ENCODE data around the gene LTBP2.

The LTBP2 gene

DNA sequence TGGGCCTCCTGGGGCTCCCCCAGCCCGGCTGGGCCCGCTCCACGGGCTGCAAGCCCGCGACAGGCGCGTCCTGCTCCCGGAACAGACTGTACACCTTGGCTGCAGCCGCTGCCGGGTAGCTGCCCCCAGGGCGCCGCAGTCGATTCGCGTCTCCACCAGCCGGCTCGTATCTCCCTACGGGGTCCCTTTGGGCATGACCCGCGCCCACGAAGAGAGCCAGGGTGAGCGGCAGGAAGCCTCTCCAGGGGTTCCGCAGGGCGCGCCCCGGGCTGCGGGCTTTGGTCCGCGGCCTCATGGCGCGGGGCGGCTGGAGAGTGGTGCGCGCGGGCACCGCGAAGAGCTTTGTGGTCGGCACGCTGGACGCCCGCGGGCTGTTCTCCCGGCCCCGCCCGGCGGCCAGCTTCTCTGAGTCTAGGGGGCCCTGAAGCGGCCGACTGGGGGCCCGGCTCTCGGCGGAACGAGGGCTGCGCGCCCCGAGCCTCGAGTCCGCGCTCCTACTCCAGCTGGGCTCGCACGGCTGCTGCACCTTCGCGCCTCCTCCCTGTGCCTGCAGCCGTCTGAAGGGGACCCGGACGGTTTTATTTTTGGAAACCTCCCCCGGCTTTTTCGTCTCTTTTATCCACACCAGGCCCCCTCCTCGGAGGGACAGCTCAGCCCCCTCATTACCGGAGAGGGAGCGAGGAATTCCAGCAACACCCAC lies at the start of gene LTBP2:
Gene LTBP2, minus strand, starts transcription at position 588 of the 700 bp plus-strand sequence. Its CDS starts 293 bp downstream, at position 295.
- no peak for DNase-seq (ENCODE audit: insufficient read length, low spot score)
- no peak for TF ChIP-seq POLR2A (IDR thresholded peaks at IDR 0.05; ENCODE audit: low read depth, low read length)
- FAIRE-seq, result no peak

DNA sequence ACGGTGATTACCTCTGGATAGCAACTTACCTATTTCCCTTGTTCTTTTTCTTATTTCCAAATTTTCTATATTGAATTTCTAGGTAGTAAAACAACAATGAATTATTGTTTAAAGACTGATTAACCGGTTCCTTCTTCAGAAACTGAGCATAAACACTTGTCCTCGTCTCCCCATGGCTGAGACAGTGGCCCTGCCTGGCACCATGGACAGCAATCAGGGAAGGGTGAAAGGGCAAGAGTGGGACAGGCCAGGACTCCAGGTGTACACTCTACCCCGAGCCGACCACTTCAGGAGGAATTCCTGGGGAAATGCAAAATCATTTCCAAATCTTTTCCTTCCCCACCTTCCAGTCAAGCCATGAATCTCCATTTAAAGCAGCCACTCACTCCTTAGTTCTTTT lies 48.8 kb upstream of the LTBP2 start:
- FAIRE-seq, result no peak
- no peak for DNase-seq (ENCODE audit: insufficient read length, low spot score)
- no peak for TF ChIP-seq POLR2A (IDR thresholded peaks at IDR 0.05; ENCODE audit: low read depth, low read length)

DNA sequence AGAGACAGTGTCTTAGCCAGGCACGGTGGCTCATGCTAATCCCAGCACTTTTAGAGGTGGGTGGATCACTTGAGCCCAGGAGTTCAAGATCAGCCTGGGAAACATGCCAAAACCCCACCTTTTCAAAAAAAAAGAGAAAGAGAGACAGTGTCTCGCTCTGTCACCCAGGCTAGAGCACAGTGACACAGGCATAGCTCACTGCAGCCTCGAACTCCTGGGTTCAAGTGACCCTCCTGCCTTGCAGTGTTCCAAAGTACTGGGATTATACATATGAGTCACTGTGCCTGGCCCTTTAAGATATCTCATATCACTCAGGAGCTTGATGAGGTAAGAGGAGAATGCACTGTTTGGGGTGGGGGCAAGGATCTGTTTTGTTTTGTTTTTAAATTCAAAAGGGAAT lies 48.1 kb upstream of the LTBP2 start:
- TF ChIP-seq POLR2A (IDR thresholded peaks at IDR 0.05; ENCODE audit: low read depth, low read length), result no peak
- no peak for FAIRE-seq

DNA sequence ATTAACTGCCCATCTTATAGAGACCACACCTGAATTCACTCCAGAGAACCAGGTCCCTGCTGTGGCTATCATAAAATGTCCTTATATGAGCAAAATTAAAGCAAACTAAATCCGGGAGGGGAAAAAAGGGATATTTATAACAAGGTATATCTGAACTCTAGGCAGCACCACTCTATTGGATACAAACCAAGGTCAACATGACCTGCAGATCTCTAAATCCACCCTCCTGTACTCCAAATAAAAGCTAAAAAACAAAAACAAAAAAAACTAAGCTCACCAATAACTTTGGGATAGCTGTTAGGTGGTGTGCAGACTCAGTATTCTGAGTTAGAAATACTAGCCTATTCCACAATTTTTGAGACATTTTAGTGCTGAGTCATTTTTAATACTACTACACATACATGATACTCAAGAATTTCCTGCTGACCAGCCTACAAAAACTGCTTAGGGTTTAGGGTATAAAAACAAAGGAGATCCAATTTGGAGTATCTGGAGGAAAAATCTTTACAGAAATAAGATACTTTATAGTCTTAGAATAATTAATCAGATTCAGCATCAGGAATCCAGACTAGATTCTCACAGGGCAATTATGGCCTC lies 46.6 kb upstream of the LTBP2 start:
- DNase-seq (ENCODE audit: insufficient read length, low spot score), result no peak

More for the DNA sequence above, 48.1 kb upstream of the LTBP2 start:
- no peak for DNase-seq (ENCODE audit: insufficient read length, low spot score)

DNA sequence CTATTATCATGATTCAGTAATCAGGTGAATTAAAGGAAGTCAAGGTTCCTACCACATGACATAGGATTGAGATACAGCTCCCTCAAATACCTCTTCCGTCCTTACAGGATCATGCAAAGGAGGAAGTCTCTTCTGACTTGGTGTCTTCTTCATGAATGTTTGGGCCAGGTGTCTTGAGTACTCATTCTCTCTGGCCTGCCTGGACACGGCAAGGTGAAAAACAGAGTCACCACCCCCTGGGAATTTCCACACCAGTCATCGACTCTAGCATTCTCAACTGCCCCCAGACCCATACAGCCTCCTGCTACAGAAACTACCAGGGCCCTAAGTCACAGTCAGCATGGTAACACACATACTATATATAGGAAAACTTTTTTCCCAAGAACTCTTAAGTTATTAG lies 44.9 kb upstream of the LTBP2 start:
- FAIRE-seq (no peak), DNase-seq (ENCODE audit: insufficient read length, low spot score) (no peak)
- no peak for TF ChIP-seq POLR2A (IDR thresholded peaks at IDR 0.05; ENCODE audit: low read depth, low read length)

More for the DNA sequence above, 46.6 kb upstream of the LTBP2 start:
- no peak for TF ChIP-seq POLR2A (IDR thresholded peaks at IDR 0.05; ENCODE audit: low read depth, low read length)
- no peak for FAIRE-seq

DNA sequence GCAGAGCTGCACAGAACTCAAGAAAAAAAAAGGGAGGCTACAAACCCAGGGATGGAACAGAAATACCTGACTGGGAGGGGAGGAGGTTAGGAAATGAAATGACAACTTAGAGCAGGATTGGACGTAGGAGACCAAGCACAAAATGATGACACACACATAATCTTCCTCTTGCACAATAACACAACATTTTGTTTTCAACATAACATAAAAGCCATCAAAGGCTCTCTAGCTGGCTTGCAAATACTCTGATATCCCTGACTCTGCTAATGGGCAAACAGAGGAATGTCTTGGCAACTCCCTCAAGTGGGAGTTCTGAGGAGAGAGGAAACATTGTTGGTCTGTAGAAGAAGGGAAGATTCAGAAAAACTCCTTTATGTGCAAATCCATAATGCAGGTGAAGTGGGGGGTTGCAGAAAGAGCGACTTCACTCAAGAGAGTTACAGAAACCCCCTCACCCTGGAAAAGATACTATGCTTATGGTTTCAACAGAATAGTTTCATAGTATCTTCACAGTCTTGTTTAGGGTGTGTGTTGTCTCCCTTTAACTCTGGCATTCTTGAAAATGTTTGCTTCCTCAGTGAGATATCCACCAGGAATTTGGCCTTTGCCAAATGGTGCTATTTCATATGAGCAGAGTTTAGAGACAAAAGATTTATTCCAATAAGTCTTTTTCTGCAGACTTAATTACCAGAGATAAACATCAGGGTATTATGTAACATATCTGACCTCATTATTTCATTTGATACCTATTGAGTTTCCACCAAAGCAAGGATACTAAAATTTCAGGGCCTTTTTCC lies 43.8 kb upstream of the LTBP2 start:
- no peak for TF ChIP-seq POLR2A (IDR thresholded peaks at IDR 0.05; ENCODE audit: low read depth, low read length)
- no peak for DNase-seq (ENCODE audit: insufficient read length, low spot score)
- FAIRE-seq, result no peak

DNA sequence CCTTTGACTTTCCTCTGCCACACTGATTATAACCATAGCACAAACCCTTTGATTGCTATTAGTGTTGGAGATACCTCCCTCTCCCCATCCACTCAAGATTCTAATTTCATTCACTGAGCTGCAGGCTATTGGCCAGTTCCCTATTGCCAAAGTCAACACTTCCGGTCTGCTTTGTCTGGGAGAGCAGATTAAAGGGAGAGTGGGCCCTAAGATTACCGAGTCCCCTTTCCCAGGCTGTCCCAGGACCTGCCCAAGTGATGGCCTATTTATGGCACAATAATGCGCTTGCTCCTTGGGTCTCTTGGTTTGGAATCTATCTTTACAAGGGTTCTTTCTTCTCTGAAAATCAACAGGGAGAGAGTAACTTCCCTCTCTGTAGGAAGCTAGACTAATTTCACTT lies 42.9 kb upstream of the LTBP2 start:
- no peak for DNase-seq (ENCODE audit: insufficient read length, low spot score)
- no peak for TF ChIP-seq POLR2A (IDR thresholded peaks at IDR 0.05; ENCODE audit: low read depth, low read length)
- FAIRE-seq, result no peak

DNA sequence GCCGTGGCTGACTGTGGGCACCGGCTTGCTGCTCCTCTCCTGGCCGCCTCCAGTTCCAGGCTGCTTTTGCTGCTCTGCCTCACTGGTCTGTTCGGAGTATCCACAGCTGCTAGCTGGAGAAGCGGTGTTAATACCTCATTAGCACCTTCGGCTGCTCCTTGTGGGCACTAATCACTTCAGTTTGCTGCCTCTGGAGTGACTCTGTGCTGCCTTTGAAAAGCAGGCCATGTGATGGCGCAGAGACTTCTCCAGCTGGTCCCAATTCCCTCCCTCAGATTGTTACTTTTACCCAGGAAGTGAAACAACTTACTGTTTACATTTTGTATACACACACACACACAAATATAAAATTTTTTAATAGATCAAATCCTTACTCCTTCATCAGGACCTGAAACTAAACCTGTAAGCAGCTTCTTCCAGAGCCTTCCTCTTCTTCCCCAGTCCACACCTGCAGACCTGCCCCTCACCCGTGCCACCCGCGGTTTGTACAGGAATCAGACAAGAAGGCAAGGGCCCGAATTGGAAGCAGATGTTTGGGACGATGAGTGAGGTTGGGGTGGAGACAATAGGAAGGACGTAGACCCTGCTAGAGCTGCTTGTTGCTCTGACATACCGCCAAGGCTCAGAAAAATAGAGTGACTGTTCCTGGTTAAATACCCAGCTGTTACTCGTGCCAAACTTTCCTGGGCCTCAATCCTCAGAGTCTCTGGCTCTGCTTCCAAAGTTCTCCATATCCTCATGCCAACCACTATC lies 41.5 kb upstream of the LTBP2 start:
- no peak for TF ChIP-seq POLR2A (IDR thresholded peaks at IDR 0.05; ENCODE audit: low read depth, low read length)
- FAIRE-seq (no peak), DNase-seq (ENCODE audit: insufficient read length, low spot score) (no peak)

DNA sequence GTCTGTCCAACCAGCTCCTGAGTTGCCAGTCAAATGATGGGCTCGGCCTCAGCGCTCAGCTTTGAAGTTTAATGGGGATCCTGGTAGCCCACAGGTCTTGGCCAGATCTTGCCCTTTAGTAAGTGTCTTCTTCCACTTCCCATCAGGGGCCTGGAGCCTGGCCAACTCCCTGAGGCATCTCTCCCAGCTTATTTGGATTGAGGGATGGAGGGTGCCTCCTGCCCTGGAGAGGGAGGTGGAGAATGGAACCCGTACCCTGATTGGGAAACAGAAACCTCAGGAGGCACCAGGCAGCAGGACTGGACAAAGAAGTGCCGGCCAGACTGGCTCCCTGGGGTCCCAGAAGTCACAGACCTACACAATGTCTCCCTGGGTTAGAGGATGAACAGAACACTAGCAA lies 40.5 kb upstream of the LTBP2 start:
- DNase-seq (ENCODE audit: insufficient read length, low spot score) (no peak), FAIRE-seq (no peak)
- no peak for TF ChIP-seq POLR2A (IDR thresholded peaks at IDR 0.05; ENCODE audit: low read depth, low read length)

DNA sequence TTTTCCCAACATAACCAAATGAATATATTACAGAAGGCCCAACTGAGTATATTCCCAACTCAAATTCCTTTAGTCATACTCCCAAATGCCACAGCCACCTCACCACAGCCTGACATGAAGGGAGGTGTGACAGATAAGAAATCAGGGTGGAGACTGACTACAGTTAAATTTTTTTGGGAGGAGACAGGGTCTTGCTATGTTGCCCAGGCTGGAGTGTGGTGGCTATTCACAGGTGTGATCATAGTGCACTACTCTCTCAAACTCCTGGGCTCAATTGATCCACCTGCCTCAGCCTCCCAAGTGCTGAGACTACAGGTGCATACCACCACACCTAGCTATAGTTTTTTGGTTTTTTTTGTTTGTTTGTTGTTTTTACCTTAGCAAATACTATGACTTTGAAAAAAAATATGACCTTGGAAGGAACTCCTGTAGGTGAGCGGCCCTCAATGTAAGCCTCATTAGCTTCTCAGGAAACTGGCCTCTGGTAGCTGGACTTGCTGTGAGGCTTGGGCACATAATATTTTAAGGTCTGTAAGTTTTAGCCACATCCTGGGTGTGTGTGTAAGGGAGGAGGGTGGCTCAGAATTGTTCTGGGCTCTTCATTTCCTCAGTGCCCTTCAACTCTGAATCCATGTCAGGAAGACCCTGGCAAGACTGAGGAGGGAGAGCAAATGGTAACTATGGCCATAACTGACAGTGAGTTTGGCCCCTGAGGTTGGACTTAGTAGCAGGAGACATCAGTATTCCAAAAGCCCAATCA lies 39.1 kb upstream of the LTBP2 start:
- DNase-seq (ENCODE audit: insufficient read length, low spot score) (no peak), FAIRE-seq (no peak)
- TF ChIP-seq POLR2A (IDR thresholded peaks at IDR 0.05; ENCODE audit: low read depth, low read length), result no peak

DNA sequence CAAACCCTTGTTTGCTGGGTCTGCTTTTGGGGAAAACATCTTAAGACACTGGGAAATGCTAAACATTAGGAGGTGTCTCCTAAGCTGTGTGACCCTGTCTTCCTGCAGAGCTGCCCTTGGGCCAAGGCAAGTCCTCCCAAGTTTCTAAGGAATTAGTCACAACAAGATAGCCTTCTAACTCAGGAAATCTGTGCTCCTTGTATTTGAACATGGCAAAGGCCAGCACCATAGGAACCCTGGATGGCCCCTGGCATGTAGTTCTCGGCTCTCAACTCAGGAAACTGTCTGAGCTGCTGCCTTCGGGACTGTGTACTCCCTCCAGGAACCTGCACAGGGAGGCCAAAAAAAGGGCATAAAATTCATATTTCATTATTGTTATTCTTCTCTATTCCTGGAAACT lies 37.6 kb upstream of the LTBP2 start:
- DNase-seq (ENCODE audit: insufficient read length, low spot score) (no peak), FAIRE-seq (no peak)
- no peak for TF ChIP-seq POLR2A (IDR thresholded peaks at IDR 0.05; ENCODE audit: low read depth, low read length)

DNA sequence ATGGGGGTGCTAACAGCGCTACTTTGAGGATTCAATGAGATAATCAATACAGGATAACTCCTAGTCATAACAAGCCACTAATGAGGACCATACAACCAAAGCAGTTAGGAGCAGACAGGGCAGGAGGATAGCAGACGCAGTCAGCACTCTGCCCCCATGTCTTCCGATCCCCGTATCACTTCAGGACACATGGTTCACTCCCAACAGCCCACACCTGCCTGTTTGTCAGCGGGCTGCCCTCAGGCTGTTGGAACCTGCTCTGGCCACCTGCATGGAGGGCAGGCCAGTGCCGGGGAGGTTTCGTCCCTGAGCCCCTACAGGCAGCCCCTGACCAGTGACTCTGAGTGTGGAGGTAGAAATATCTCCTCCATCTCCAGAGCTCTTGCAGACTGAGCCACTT lies 37.1 kb upstream of the LTBP2 start:
- DNase-seq (ENCODE audit: insufficient read length, low spot score) (no peak), FAIRE-seq (no peak)
- TF ChIP-seq POLR2A (IDR thresholded peaks at IDR 0.05; ENCODE audit: low read depth, low read length), result no peak

DNA sequence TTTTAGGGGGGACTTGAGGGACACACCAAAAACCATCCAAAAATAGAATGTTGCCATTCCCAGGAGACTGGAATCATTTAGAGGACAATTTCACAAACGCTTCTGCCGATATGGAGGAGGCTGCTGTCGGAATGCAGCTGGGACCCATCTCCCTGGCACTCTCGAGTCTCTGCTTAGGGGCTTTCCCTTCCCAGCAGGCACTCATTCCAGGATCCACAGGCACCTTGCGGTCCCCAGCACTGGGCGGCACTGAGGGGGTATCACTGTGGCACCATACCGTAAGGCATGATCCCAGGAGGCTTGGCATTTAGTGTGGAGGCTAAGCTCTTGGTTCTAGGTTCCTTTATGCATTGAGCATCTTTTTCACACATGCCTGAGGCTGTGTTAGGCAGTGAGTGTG lies 36.6 kb upstream of the LTBP2 start:
- no peak for TF ChIP-seq POLR2A (IDR thresholded peaks at IDR 0.05; ENCODE audit: low read depth, low read length)
- no peak for DNase-seq (ENCODE audit: insufficient read length, low spot score)
- no peak for FAIRE-seq

Measured in H54 (cell line).